Fibroblast of lung (primary cell): Measurements from ENCODE around the gene FSD1. TPM values are rescaled to one million over a fixed set of nuclear protein-coding genes. Genes with fewer than 3 reads are reported as not detected.
A peak's percentile ranks its signal among the peaks of the same experiment; 100 is the strongest.

Source experiments
- DNase-seq, 2 donors: peaks; one replicate each; pipeline versions ENCODE4 v3.0.0 to v3.0.0-alpha.2; 2010; ENCODE audit warnings: low read depth in 2 of 2
- H2AFZ ChIP-seq: 2 replicates; pipeline ENCODE4 v1.5.1; 2012; ENCODE audit warnings: low read length, control low read depth, inconsistent platforms
- H3K27ac ChIP-seq: 2 replicates; pipeline ENCODE4 v1.5.1; 2011; ENCODE audit warnings: low read length, control low read depth; ENCODE audit not compliant: insufficient read depth
- H3K27me3 ChIP-seq: 2 replicates; pipeline ENCODE4 v1.5.1; 2011; ENCODE audit warnings: mild to moderate bottlenecking, low read length; ENCODE audit not compliant: control insufficient read depth, insufficient read depth
- H3K36me3 ChIP-seq: 2 replicates; pipeline ENCODE4 v1.5.1; 2011; ENCODE audit warnings: low read length; ENCODE audit not compliant: control insufficient read depth, insufficient read depth
- H3K4me1 ChIP-seq: 2 replicates; pipeline ENCODE4 v1.5.1; 2011; ENCODE audit warnings: low read length; ENCODE audit not compliant: control insufficient read depth, insufficient read depth; ENCODE audit errors: extremely low read depth
- H3K4me2 ChIP-seq: 2 replicates; pipeline ENCODE4 v1.5.1; 2011; ENCODE audit warnings: low read length, control low read depth; ENCODE audit not compliant: insufficient read depth; ENCODE audit errors: extremely low read depth
- H3K4me3 ChIP-seq, 4 experiments: fragments of 200-600 bp in 1 of 4; sonication (generic) in 1 of 4; replicated peaks in 1 of 4; 2 replicates each; pipeline ENCODE4 v1.5.1; 2011 to 2016; ENCODE audit warnings: low read length in 4 of 4, low read depth in 3 of 4, mild to moderate bottlenecking in 3 of 4, control low read depth in 2 of 4, inconsistent platforms in 1 of 4, mixed read lengths in 1 of 4; ENCODE audit not compliant: insufficient read depth in 1 of 4; ENCODE audit errors: control extremely low read depth in 1 of 4
- H3K79me2 ChIP-seq: 2 replicates; pipeline ENCODE4 v1.5.1; 2012; ENCODE audit warnings: mild to moderate bottlenecking, low read length, inconsistent platforms; ENCODE audit not compliant: control insufficient read depth, insufficient read depth
- H3K9ac ChIP-seq: 2 replicates; pipeline ENCODE4 v1.5.1; 2011; ENCODE audit warnings: mild to moderate bottlenecking, low read length, control low read depth; ENCODE audit not compliant: insufficient read depth
- H3K9me3 ChIP-seq: 2 replicates; pipeline ENCODE4 v1.5.1; 2012; ENCODE audit warnings: low read depth, low read length; ENCODE audit not compliant: control insufficient read depth, insufficient read depth
- H4K20me1 ChIP-seq: 2 replicates; pipeline ENCODE4 v1.5.1; 2011; ENCODE audit warnings: low read length; ENCODE audit not compliant: control insufficient read depth, insufficient read depth; ENCODE audit errors: extremely low read depth
- EZH2 ChIP-seq: IDR thresholded peaks from 2 replicates; pipeline ENCODE4 v1.5.1; 2012; ENCODE audit warnings: low read length, control low read depth, mild to moderate bottlenecking; ENCODE audit errors: missing control alignments
- polyA plus RNA-seq, 2 donors: library from polyadenylated mRNA; depleted of rRNA in 1 of 2; stranded (reverse) in 1 of 2; unstranded in 1 of 2; fragments of >200 nt; gene quantifications; 2 replicates each; pipeline ENCODE4 v1.2.1, GENCODE V29; 2011 to 2012; ENCODE audit warnings: missing spikeins in 1 of 2
- total RNA-seq: library from RNA; depleted of rRNA; stranded (reverse); fragments of >200 nt; gene quantifications from 2 replicates; pipeline ENCODE4 v1.2.1, GENCODE V29; 2014
- TF ChIP-seq, protein P1 (sequence below), 2 donors: IDR thresholded peaks in 1 of 2; conservative IDR thresholded peaks in 1 of 2; 1 replicate in 1 of 2; 2 replicates in 1 of 2; pipeline ENCODE4 v1.5.1; 2011 to 2012; ENCODE audit warnings: low read length in 2 of 2, control low read depth in 1 of 2, inconsistent platforms in 1 of 2, low read depth in 1 of 2, mild to moderate bottlenecking in 1 of 2

The FSD1 gene
- total and polyA plus RNA-seq, 2 donors (not counting 1 experiment from before 2014, with no cell fraction given): 4.6 to 10.1 TPM

DNA sequence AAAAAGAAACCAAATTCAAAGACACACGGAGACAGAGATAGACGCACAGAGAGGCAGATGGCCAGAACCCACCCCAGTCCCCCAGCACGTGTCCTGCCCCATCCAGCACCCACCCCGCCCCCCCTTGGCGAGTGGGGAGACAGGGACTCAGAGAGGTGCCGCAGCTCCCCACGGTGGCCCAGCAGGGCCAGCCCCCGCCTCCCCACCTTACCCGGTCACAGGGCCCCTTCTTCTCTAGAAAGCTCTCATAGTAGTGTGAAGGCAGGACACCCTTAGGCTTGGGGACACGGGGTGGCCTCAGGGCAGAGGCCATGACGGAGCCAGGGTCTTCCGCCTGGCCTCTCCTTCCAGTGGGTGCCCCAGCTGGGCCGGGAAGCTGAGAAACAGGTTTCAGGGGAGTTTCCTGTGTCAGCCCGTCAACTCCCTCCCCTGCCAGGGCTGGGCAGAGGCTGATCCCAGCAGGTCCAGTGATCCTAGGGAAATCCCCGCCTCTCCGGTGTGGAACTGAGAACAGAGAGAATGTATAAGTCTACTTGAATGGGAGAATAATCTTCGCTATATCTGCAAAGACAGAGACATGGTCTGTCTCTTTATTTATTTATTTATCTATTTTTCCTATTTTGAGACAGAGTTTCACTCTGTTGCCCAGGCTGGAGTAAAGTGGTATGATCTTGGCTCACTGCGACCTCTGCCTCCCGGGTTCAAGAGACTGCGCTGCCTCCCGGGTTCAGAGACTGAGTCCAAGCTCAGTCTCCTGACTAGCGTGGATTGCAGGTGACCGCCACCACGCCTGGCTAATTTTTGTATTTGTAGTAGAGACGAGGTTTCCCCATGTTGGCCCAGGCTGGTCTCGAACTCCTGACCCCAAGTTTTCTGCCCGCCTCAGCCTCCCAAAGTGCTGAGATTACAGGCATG is 34.3 kb downstream of the FSD1 start, which contains the start of gene STAP2:
Gene STAP2 (minus strand): TSS at position 387 of the 915 bp plus-strand sequence. CDS start 74 bp downstream, at position 313.
- Histone ChIP-seq H3K4me1 (peaks cover 4% of the 10 kb centered on the region), H3K27me3 (no peaks in the 10 kb centered on the region), H3K79me2 (no peaks in the 10 kb centered on the region), H3K9ac (peak within 1 kb of the TSS; percentile 26), H3K4me2 (peak within 1 kb of the TSS; percentile 96), H4K20me1 (no peaks in the 10 kb centered on the region), H3K4me3 (peak within 1 kb of the TSS; percentile 33 to 48 (median 42)), H3K36me3 (no peaks in the 10 kb centered on the region), H2AFZ (peak within 1 kb of the TSS; percentile 97), H3K9me3 (no peaks in the 10 kb centered on the region), H3K27ac (no peak within 1 kb of the TSS)
- no peak for TF ChIP-seq EZH2
- TF ChIP-seq, protein P1, sequence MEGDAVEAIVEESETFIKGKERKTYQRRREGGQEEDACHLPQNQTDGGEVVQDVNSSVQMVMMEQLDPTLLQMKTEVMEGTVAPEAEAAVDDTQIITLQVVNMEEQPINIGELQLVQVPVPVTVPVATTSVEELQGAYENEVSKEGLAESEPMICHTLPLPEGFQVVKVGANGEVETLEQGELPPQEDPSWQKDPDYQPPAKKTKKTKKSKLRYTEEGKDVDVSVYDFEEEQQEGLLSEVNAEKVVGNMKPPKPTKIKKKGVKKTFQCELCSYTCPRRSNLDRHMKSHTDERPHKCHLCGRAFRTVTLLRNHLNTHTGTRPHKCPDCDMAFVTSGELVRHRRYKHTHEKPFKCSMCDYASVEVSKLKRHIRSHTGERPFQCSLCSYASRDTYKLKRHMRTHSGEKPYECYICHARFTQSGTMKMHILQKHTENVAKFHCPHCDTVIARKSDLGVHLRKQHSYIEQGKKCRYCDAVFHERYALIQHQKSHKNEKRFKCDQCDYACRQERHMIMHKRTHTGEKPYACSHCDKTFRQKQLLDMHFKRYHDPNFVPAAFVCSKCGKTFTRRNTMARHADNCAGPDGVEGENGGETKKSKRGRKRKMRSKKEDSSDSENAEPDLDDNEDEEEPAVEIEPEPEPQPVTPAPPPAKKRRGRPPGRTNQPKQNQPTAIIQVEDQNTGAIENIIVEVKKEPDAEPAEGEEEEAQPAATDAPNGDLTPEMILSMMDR (conservative IDR thresholded peaks at IDR 0.05 in 1 of 2, IDR thresholded peaks at IDR 0.05 in 1 of 2; ENCODE audit: low read depth in 1 of 2, low read length in 2 of 2): no peak
- DNase-seq: no peak

DNA sequence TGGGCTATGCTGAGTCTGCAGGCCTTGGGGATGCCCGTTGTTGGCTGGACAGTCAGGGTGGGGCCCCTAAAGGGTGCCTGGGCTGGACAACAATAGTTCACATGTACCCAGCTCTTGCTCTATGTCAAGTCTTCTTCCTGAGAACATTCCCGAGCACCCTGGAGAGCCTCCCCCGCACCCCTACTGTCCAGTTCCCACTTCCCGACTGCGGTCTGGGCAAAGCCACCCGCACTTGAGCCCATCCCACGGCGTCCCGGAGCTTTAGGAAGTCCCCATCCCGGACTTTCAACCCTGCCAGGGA is 37.9 kb downstream of the FSD1 start:
- Histone ChIP-seq H2AFZ (peak overlapping the region; percentile 21), H3K36me3 (no peaks in the 10 kb centered on the region), H3K4me2 (peak overlapping the region; percentile 53), H4K20me1 (no peaks in the 10 kb centered on the region), H3K9ac (peak overlapping the region; percentile 45), H3K9me3 (no peaks in the 10 kb centered on the region), H3K4me1 (peaks cover 6% of the 10 kb centered on the region), H3K27me3 (no peaks in the 10 kb centered on the region), H3K79me2 (no peaks in the 10 kb centered on the region), H3K4me3 (peak overlapping the region; percentile 38 to 76 (median 56)), H3K27ac (peak overlapping the region; percentile 8)
- no peak for DNase-seq
- TF ChIP-seq EZH2: no peak
- TF ChIP-seq, protein P1 (conservative IDR thresholded peaks at IDR 0.05 in 1 of 2, IDR thresholded peaks at IDR 0.05 in 1 of 2; ENCODE audit: low read depth in 1 of 2, low read length in 2 of 2): no peak

DNA sequence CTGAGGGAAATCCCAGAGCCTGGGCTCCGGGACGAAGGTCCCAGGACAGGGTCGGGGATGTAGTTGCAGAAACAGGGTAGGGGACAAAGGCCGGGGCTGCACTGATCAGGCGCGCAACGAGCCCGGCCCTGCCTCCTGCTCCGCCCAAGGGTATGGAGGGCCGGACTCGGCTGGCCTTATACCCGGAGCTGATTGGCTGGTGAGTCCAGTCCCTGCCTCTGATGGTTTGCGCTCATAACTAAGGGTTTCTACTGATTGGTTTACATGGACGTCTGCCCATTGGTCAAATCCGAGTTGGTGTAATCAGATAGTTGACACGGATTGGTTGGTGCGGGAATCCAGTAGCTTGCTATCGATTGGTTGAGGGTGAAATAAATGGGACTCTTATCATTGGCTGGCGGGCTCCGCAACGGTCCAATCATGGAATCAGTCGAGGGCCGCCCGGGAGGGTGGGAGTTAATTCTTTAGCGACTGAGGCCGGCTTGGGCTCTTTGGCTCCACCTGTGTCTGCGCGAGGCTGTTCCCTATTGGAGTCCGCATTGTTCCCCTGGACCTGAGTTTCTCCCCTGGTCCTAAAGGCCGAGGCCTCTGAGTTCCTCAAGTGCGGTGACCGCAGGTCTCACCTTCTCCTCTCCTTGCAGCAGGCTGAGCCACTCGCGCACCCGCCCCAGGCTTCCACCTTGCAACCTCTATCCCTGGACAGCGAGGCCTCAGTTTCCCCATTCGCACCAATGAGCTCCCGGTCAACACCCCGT is 38.4 kb downstream of the FSD1 start:
- DNase-seq: peak; percentile 100
- TF ChIP-seq EZH2: peak; percentile 94
- TF ChIP-seq, protein P1 (conservative IDR thresholded peaks at IDR 0.05 in 1 of 2, IDR thresholded peaks at IDR 0.05 in 1 of 2; ENCODE audit: low read depth in 1 of 2, low read length in 2 of 2): peak; percentile 19 to 37
- H3K9ac ChIP-seq: peak overlapping the region; percentile 45
- no peaks in the 10 kb centered on the region for H3K79me2 ChIP-seq
- peak overlapping the region; percentile 57 for H3K27ac ChIP-seq
- no peaks in the 10 kb centered on the region for H3K27me3 ChIP-seq
- no peaks in the 10 kb centered on the region for H3K36me3 ChIP-seq
- H3K9me3 ChIP-seq: no peaks in the 10 kb centered on the region
- no peaks in the 10 kb centered on the region for H4K20me1 ChIP-seq
- peak overlapping the region; percentile 55 to 76 (median 61) for H3K4me3 ChIP-seq
- peak overlapping the region; percentile 98 for H2AFZ ChIP-seq
- peaks cover 6% of the 10 kb centered on the region for H3K4me1 ChIP-seq
- H3K4me2 ChIP-seq: peak overlapping the region; percentile 99
